PFSK-1 (cell line): ENCODE data around the gene MMP15.

Experiments used
- FOXP2 ChIP-seq: optimal IDR thresholded peaks from 2 replicates; pipeline ENCODE3; 2011; ENCODE audit warnings: borderline replicate concordance, control low read depth, inconsistent platforms; ENCODE audit not compliant: insufficient read depth; ENCODE audit errors: extremely low read length, extremely low read depth
- POLR2AphosphoS5 ChIP-seq: IDR thresholded peaks from 2 replicates; pipeline ENCODE4 v1.6.1; 2012; ENCODE audit warnings: low read depth, mild to moderate bottlenecking, control low read depth, low read length, moderate library complexity
- SIN3A ChIP-seq: IDR thresholded peaks from 2 replicates; pipeline ENCODE4 v1.6.1; 2012; ENCODE audit warnings: mild to moderate bottlenecking, low read length, moderate library complexity, borderline replicate concordance; ENCODE audit not compliant: insufficient read depth
- TAF1 ChIP-seq: IDR thresholded peaks from 2 replicates; pipeline ENCODE4 v1.6.1; 2012; ENCODE audit warnings: low read length, control low read depth, borderline replicate concordance; ENCODE audit not compliant: insufficient read depth
- TF ChIP-seq, protein P1 (sequence below), 2 experiments: IDR thresholded peaks; 2 replicates each; pipeline versions ENCODE4 v1.6.1 to v1.8.0; 2011 to 2012; ENCODE audit warnings: low read depth in 2 of 2, low read length in 2 of 2, control low read depth in 1 of 2, inconsistent platforms in 1 of 2, mild to moderate bottlenecking in 1 of 2, moderate library complexity in 1 of 2; ENCODE audit not compliant: insufficient read depth in 1 of 2

The MMP15 gene

DNA sequence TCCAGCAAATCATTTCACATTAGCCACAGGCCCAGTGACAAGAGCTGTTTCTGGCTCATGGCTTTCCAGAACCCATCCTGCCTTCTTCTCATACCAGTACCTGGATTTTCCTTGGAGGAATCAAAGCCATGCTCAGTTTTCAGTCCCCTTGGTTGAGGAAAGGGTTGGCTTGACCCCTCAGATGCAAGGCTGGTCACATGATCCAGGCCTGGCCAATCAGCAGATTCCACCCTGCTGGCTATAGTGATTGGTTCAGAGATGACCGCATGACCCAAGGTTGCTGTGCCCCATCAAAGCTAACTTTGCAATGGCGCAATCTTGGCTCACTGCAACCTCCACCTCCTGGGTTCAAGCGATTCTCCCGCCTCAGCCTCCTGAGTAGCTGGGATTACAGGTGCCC, 45.0 kb downstream of the MMP15 start:
- TF ChIP-seq POLR2AphosphoS5 (no peak), FOXP2 (no peak), TAF1 (no peak), SIN3A (no peak)

DNA sequence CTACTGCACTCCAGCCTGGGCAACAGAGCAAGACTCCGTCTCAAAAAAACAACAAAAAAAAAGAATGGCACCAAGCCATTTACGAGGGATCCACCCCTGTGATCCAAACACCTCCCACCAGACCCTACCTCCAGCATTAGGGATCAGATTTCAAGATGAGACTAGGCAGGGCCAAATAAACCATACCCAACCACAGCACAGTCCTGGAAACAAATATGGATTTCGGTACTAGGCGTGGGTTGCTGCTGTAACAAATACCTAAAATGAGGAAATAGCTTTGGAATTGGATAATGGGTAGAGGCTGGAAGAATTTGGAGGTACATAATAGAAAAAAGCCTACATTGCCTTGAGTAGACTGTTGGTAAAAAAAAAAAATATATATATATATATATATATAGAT, 49.1 kb downstream of the MMP15 start:
- TF ChIP-seq FOXP2 (no peak), TAF1 (no peak)
- TF ChIP-seq, protein P1, sequence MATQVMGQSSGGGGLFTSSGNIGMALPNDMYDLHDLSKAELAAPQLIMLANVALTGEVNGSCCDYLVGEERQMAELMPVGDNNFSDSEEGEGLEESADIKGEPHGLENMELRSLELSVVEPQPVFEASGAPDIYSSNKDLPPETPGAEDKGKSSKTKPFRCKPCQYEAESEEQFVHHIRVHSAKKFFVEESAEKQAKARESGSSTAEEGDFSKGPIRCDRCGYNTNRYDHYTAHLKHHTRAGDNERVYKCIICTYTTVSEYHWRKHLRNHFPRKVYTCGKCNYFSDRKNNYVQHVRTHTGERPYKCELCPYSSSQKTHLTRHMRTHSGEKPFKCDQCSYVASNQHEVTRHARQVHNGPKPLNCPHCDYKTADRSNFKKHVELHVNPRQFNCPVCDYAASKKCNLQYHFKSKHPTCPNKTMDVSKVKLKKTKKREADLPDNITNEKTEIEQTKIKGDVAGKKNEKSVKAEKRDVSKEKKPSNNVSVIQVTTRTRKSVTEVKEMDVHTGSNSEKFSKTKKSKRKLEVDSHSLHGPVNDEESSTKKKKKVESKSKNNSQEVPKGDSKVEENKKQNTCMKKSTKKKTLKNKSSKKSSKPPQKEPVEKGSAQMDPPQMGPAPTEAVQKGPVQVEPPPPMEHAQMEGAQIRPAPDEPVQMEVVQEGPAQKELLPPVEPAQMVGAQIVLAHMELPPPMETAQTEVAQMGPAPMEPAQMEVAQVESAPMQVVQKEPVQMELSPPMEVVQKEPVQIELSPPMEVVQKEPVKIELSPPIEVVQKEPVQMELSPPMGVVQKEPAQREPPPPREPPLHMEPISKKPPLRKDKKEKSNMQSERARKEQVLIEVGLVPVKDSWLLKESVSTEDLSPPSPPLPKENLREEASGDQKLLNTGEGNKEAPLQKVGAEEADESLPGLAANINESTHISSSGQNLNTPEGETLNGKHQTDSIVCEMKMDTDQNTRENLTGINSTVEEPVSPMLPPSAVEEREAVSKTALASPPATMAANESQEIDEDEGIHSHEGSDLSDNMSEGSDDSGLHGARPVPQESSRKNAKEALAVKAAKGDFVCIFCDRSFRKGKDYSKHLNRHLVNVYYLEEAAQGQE (IDR thresholded peaks at IDR 0.05; ENCODE audit: insufficient read depth in 1 of 2, low read depth in 2 of 2, low read length in 2 of 2): no peak

DNA sequence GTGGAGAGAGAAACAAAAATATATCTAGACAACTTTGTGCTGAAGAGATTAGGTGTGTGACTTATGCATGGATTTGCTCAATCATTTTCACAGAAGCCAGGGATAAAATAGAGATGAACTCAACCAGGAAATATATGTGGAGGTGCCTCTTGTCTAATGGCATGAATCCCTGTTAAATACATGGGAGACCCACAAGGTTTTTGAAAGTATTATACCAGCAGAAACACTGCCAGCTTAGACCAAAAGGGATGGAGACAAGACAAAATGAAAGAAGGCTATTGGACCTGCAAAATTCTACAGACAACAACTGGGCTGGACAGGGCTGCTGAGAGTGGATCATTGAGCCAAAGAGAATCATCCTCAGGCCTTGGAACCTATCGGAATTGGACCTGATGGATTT, 51.0 kb downstream of the MMP15 start:
- TF ChIP-seq POLR2AphosphoS5 (no peak), FOXP2 (no peak), SIN3A (no peak), TAF1 (no peak)
- TF ChIP-seq, protein P1 (IDR thresholded peaks at IDR 0.05; ENCODE audit: insufficient read depth in 1 of 2, low read depth in 2 of 2, low read length in 2 of 2): no peak

DNA sequence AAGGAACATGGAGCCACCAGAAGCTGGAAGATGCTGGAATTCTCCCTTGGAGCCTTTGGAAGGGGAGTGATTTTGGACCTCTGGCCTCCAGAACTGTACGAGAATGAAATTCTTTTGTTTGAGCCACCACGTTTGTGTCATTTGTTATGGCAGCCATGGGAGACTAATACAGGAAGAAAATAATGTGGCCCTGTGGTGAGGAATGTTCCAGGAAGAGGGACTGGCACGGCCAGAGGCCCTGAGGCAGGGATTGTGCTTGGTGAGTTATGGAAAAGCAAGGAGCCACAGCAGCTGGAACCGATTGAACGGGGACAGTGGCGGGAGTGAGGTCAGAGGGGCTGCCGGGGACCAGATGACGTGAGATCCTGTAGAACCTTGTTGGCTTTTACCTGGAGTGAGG, 52.2 kb downstream of the MMP15 start:
- no peak for TF ChIP-seq SIN3A
- no peak for TF ChIP-seq TAF1
- no peak for TF ChIP-seq POLR2AphosphoS5
- no peak for TF ChIP-seq FOXP2
- TF ChIP-seq, protein P1 (IDR thresholded peaks at IDR 0.05; ENCODE audit: insufficient read depth in 1 of 2, low read depth in 2 of 2, low read length in 2 of 2): no peak

DNA sequence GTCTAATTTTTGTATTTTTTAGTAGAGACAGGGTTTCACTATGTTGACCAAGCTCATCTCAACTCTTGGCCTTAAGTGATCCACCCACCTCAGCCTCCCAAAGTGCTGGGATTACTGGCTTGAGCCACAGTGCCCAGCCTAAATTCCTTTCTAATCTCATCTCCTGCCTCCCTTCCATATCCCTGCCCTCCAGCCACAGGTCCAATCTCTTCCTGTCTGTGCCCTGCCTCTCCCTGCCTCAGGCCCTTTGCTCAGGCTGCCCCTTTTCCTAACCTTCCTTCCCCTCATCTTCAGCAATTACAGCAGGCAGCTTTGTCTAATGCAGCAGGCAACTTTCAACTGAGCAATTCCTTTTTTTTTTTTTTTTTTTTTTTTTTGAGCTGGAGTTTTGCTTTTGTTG, 56.8 kb downstream of the MMP15 start:
- TF ChIP-seq TAF1: no peak
- no peak for TF ChIP-seq FOXP2
- TF ChIP-seq, protein P1 (IDR thresholded peaks at IDR 0.05; ENCODE audit: insufficient read depth in 1 of 2, low read depth in 2 of 2, low read length in 2 of 2): no peak
- TF ChIP-seq SIN3A: no peak
- no peak for TF ChIP-seq POLR2AphosphoS5

DNA sequence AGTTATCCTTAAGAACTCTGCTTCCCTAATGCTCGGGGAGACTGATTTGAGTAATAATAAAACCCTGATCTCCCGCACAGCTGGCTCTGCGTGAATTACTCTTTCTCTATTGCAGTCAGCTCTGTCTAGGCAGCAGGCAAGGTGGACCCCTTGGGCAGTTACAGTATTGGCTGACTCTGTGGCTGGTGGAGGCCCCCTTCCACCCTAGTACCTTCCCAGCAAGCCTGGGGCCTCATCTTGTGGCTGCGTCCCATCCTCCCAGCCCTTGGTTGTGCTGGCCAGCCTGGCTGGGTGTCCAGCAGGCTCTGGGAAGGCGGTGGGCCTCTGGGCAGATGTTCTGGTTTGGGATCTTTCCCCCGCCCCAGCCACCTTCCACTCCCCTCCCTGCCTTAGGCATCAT, 59.1 kb downstream of the MMP15 start:
- TF ChIP-seq FOXP2 (no peak), SIN3A (no peak), TAF1 (no peak), POLR2AphosphoS5 (no peak)
- TF ChIP-seq, protein P1 (IDR thresholded peaks at IDR 0.05; ENCODE audit: insufficient read depth in 1 of 2, low read depth in 2 of 2, low read length in 2 of 2): no peak
